Anterior cingulate cortex (tissue), 58 donors: ENCODE data around the gene SLC39A3.

Experiments
- DNase-seq, 58 donors: peaks; one replicate each; lab custom pipeline; 2025; lab: John Stamatoyannopoulos, UW

The SLC39A3 gene

DNA sequence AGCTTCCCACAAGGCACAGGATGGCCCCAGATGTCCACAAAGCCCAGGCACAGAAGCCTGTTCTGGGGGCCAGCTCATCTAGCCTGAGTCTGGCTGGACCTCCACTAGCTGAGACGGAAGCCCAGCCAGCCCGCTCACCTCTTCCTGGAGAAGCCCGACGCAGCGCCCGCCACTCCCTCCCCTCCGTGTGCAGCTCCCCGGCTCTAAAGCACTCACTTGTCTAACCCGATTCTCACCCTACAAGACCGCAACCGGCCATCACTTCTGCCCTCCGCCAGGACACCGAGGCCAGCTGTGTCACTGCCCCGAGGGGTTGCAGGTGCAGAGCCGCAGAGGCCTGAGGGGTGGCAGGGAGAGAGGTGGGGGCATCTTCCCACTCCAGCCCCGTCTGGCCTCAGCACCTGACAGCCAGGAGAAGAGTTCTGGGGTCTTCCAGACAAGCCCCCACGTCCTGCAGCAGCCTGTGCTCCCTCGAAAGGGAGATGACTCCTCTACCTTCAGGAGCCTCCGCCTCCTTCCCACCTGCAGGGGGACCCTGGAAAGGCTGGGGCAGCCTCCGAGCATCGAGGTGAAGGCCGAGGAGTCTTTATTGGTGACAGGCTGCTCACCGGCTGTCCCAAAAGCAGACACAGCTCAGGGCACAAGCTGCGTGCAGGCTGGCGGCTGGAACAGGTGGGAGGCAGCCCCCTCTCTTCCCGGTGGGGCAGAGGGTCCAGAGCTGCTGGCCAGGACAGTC is 12.7 kb downstream of the SLC39A3 start:
- no peak for DNase-seq

DNA sequence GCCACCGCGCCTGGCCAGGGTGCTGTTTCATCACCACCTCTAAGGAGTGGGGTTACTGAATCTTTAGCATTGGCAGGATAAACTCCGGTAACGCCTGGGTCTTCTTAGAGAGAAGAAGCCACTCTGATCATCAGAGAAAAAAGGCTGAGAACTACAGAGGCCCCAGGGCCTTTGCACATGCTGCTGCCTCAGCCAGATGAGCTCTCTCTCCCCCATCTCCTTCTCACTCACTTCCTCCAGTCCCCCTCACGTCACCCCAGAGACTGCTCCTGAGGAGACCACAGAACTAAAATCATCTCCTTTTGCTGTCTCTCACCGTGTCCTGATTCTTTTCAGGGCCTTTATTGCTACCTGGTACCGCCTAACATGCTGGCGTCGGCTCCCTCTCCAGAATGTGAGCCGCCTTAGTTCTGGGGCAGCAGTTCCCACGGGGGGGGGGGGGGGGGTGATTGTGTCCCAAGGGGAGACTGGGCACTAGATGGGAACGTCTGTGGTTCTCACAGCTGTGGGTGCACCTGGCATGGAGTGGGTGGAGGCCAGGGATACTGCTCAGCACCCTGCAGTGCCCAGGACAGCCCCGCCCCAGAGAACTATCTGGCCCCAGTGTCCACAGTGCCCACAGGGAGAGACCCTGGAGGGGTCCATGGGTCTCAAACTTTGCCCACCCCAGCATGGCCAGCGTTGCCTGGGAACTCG is 13.5 kb downstream of the SLC39A3 start:
- no peak for DNase-seq

DNA sequence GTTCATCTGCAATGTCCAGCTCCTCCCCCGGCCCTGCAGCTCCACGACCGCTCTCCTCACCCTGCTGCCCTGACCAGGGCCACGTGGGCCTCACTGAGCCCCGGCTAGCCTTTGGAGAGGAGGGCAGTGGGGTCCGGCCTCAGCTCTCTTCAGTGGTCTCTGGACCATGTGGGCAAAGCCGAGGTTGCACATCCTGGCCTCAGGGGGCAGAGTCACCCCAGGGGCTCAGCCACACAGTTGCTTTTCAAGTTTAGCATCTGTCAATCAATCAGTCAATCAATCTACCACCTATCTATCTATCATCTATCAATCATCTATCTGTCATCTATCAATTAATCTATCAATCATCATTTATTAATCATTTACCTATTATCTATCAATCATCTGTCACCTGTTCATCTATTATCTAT is 15.7 kb downstream of the SLC39A3 start:
- no peak for DNase-seq

DNA sequence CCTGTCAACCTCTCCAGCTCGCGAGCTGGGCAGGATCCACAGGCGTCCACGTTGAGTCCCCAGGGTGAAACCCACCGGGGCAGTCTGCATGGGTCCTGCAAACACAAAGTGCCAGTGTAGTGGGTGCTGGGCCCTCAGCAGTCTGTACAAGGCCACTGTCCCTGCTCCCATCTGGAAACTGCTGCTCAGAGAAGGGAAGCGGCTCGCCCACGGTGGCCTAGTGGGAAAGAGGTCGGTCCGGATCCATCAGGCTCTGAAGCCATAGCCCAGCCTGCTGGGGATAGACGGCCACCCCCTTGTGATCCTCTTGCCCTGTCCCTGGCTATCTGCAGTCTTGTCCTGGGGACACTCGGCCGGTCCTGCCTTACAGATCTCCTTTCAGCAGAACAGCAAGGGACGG is 16.1 kb downstream of the SLC39A3 start:
- no peak for DNase-seq

DNA sequence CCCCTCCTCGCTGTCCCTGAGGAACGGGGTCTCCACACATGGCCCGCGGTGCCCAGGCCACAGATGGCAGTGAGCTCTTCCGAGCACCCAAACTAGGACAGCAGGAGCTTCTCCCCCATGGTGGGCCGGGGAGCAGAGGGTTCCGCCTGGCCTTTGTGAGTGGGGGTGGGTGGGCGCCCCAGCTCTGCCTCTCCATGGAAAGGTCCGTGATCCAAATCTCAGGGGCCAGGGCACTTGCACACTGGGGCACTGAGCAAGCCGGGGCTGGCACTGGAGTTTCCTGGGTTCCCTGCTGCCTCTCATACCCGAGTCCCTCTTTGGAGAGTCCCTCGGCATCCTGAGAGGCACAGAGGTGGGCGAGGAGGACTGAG is 16.5 kb downstream of the SLC39A3 start:
- no peak for DNase-seq

DNA sequence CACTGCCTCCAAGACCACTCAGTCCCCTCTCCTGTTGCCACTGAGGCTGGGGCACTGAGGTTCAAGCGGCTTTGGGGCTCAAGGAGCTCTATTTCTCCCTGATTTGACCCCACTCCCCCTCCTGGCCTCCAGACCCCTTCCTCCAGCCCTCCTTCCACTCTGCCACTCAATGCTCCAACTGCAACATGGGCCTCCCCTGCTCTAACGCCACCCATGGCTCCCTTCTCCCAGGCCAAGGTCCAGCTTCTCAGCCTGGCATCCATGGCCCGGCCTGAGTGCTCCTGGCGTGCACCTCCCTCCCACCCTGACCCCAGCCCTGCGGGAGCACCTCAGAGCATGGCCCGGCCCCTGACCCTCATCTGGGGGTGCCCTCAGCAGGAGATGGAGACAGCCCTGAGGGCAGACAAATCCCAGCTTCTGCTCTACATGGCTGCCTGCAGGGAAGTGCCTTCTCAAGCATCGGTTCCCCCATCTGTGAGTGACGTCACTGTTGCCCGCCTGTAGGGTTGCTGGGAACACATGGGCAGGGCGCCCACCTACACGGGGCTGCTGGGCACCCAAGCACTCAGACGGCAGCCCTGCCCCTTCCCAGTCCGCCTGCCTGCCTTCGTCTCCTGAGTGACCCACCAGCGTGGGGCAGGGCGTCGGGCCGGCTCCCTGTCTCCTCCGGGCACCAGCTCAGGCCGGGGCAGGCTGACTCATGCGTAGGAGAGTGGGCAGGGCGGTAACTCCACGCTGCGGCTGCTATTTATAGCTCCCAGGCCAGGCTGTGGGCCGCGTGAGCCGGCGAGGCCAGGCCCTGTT is 17.1 kb downstream of the SLC39A3 start:
- DNase-seq = peak in 46 of 58 donors; percentile 11 to 92 (median 56)

DNA sequence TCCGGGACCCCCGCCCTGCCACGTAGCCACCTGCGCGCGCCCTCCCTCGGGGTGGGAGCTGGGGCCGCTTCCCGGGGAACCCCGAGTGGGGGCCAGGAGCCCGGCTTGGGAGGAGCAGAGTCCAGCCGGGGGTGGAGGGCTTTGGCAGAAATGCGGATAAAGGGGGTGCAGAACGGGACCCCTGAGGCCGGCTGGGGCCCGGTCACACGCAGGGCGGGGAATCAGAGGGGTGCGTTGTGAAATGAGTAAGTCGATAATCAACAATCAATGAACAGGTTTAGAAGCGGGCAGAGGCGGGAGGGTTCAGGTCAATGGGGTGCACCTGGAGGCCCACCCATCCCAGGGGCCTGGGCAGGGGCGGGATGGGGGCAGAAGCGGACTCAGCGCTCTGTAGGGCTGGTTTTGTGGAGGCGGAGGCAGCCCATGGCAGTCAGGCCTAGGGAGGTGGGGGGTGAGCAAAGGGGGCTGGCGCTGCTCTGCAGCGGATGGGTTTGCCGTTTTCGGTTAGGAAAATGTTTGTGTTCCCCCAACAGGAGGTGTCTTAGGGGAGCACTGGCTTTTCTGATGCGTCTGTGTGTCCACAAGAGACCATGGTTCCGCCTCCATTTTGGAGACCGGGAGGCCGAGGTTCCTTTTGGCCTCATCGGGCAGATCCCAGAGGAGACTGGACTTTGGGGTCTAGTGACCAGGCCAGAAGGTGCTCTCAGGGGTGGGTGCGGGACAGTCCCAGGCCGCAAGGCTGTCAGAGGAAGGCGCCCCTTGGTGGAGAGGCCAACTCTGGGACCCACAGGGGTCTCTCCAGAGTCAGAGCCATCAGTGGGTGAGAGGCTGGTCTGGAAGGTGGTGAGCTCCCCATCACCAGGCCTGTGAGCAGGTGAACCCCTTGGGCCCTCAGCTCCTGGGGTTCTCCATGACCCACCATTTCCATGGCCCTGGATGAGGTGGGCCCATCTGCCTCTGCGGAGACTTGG is 18.0 kb downstream of the SLC39A3 start:
- DNase-seq = peak in 1 of 58 donors; percentile 42

DNA sequence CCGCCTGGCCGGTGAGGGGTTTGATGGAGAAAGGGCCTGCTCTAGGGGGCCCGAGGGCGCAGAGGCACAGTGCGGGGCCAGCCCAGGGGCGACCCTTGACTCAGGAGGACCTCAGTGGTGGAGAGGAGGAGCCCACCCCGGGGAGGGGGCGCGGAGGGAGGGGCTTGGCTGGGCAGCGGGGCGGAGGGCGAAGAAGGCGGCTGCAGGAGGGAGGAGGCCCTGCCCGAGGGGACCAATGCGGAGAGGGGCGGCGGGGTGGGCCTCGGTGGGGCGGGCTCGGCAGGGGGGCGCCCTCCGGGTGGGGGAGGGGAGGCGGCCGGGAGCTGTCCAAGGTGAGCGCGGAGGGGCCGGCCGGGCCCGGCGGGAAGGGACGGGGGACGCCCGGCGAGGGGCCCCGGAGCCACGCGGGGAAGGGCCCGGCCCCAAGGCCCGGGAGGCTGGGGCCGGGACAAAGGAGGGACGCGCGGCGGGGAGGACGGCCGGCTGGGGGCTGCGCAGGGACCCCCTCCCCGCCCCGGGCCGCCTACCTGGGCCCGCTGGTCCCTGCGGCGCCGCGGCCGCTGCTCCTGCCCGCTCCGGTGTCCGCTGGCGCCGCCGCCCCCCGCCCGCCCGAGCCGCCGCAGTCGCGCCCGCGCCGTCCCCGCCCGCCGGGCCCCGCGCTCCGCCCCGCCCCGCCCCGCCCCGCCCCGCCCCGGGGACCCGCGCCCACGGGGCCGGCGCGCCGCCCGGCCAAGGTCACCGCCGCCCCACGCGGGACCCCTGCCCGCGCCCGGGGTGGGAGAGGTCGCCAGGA is 18.8 kb downstream of the SLC39A3 start, which contains the start of gene DIRAS1:
TSS of gene DIRAS1 (minus strand) at position 596 of the 793 bp plus-strand sequence. CDS start 3,566 bp downstream, outside the sequence.
- peak in 1 of 58 donors; percentile 18 for DNase-seq

DNA sequence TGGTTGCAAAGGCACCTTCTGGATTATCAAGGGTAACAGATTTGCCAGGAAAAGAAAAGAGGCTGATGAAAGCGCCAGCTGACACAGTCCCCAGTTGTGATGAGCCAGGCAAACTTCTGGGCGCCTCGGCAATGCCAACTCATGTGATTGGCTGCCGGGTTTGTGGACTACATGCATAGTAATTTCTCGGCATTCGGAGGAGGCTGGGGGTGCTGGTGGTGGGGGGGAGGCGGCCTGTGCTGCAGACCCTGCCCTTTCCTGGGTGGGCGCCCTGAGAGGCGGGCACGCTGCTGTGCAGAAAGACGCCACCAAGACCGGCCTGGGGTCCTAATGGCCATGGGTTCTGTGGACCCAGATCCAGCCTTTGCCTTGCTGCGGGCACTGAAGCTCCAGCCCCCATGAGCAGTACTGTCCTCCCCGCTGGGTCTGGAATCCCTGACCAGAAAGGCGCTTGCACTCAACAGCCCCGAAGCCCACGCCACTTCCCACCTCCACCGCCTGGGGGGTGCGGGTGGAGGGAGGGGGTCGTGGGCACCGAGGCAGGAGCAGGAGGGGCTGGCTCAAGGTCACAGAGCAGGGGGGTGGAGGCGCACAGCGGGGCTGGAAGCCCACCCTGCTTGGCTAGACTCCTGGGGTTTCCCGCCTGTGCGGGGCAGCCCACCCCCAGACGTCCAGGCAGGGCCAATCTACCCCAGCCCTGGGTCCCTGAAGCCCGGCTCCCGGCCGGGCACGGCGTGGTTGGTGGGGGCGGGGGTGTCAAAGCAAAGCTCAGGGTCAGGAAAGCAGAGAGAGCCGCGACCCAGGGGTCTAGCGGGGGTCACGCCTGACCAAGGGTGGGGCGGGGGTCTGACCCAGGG is 19.7 kb downstream of the SLC39A3 start:
- peak in 46 of 58 donors; percentile 15 to 79 (median 50) for DNase-seq

DNA sequence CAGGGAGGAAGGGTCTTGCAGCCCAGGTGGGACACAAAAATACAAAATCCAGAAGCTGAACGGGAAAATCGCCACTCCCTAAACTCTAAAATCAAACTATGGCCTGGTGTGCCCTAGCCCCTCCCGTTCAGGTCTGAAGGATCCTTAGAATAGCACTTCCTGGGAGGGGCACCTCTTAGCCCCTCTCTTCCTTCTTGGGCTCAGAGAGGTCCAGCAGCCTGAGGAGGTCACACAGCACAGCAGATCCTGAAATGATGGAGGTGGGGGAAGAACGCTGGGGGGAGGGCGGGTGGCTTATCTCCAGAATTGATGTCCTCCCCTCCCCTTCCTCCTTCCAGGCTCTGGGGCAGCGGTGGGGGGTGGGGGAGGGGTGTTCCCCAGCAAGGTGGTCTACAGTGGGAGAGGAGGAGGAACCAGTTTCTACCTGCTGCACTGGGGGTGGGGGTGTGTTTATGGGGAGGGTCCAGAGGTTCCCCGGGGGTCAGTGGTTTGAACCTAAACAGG is 20.5 kb downstream of the SLC39A3 start:
- DNase-seq = no peak

DNA sequence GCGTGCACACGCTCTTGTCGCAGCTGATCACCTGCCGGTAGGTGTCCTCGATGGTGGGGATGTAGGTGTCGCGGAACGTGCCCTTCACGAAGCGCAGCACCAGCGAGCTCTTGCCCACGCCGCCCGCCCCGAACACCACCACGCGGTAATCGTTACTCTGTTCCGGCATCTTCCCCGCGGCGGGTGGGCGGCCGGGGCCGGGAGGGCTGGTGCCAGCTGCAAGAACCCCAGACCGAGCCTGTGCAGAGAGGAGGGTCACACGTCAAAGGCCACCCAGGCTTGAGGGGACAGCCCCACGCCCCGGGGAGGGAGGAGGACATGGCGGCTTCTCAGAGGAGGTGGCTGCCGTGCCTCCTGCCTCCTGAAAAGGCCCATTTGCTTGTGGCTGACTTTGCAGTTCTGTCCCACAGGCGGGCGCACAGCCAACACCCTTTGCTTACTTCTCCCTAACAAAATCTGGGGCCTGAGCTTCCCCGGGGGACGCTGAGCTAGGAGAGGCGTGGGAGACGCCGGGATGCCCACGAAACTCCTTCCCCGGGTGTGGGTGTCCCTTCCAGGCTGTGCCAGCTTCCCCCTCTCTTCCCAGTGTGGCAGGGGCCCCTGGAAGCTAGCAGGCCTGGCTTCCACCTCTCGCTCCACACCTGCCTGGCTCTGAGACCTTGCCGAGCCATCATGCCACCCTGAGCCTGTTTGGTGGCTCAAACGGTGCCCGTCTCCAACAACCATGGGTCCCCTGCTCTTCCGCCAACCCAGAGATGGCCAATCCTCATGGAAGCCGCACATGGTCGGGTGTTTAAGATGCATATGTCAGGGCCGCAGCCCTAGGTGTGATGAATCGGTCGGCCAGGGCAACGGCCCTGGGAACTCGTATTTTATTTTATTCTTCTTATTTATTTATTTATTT is 21.9 kb downstream of the SLC39A3 start:
- DNase-seq = peak in 2 of 58 donors; percentile 14 to 20

DNA sequence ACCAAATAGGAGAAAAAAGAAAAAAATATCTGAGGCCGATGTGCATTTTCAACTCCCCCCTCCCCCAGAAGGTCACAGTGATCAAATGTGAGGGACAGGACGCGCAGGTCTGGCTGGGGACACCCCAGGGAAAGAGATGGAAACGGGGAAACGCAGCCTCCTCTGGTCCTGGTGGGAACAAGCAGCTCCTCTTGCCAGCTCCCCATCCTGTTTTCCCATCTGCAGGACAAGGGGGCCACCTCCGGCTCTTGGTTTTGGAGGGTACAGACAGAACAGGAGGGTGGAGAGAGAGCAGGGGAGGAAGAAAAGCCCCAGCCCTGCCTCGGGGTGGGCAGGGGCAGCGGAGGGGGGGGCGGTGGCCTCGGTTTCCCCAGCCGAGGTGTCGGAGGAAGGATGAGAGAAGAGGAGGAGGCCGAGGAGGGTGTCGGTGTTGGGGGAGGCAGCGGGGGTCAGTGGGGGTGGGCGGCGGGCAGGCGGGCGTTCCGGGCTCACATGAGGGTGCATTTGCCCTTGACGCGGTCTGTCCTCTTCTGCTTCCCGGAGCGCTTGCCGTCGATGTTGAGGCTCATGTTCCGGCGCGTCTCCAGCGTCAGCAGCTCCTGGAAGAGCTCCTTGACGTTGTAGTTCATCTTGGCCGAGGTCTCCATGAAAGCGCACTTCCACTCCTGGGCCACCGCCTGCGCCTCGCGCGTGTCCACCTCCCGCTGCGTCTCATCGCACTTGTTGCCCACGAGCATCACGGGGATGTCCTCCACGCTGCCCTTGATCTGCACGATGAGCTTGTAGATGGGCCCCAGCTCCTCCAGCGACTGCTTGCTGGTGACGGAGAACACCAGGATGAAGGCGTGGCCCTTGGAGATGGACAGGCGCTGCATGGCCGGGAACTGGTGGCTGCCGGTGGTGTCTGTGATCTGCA is 22.8 kb downstream of the SLC39A3 start:
- no peak for DNase-seq

DNA sequence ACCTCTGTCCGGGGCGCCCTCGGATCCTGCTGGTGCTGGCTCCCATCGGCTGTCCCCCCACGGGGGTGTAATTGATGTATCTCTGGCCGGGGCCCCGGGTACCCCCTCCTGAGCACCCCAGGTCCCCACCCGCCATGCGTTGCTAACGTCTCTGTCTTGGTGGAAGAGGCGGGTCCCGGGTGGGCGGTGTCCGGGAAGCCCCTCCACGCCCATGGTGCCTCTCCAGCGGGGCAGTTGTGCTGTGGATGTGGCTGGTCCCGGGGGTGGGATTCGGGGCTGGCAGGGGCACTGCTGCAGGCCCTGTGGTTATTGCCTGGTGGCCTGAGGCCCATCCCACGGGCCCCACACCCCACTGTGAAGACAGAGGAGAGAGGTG is 23.6 kb downstream of the SLC39A3 start:
- no peak for DNase-seq

DNA sequence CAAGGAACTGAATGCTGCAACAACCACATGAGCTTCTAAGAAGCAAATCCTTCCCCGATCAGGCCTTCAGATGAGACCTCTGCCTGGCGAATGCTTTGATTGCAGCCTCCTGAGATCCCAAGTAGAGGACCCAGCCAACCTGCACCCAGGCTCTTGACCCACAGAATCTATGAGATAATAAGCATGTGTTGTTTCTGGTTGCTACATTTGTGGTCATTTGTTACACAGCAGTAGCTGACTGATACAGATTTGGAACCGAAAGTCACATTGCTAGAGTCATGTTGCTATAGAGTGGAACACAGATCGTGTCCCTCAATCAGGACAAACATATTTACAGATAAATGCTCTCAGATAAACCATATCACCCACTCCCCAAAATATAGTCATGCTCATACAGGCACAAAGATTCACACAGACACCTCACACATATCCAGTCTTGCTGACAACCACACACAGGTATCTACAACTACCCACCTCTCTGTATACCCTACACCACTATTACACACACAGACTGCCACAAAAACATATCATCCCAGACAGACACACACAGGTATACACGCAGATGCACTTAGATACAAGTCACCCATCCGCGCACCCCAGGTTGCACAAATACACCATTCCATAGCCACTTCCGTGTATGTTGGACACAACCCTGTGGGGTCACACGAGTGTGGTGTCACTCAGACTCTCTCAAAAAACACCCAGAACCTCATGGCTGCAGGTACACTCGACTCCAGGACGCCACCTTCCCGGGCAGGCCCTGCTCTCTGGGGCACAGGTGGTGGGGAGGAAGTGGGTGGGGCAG is 24.1 kb downstream of the SLC39A3 start:
- DNase-seq = no peak
